HCT116 (cell line): ENCODE data around the gene CISH. TPM values are rescaled to one million over a fixed set of nuclear protein-coding genes. Genes with fewer than 3 reads are reported as not detected.

Experiments
- ATAC-seq: fragments of 200-7000 bp; cut with Tn5 transposase; 2 replicates; pipeline ENCODE4 v1.9.1; 2020; ENCODE audit warnings: mild to moderate bottlenecking, moderate library complexity
- BruUV-seq: library from RNA; stranded (reverse); fragments of 400-500 nt; replicated peaks from 2 replicates; lab custom pipeline; 2021; lab: Mats Ljungman, UMichigan
- CTCF ChIA-PET: fragments of 300-600 bp; sonication (Branson Sonifier 250); formaldehyde crosslinking; loops from one replicate; lab custom pipeline; 2021; ENCODE audit warnings: antibody characterized with exemption; lab: Charles Lee
- POLR2A ChIA-PET: fragments of 300-600, 350-600 bp; sonication (Branson Sonifier 250); formaldehyde crosslinking; loops from one replicate; lab custom pipeline; 2021; ENCODE audit warnings: antibody characterized with exemption; lab: Charles Lee
- RAD21 ChIA-PET, 2 experiments: fragments of 300-600 bp; sonication (Branson Sonifier 250); formaldehyde crosslinking; loops; one replicate each; lab custom pipeline; 2023; ENCODE audit warnings: low total read pairs in 2 of 2; ENCODE audit not compliant: uncharacterized antibody in 2 of 2, unreplicated experiment in 2 of 2, low non-redundant PET in 1 of 2; lab: Charles Lee
- DNase-seq: peaks from one replicate; pipeline ENCODE4 v3.0.0-alpha.2; 2010; ENCODE audit warnings: low read depth, low spot score
- H2AFZ ChIP-seq: fragments of 200-600 bp; shearing (Covaris generic), sonication (generic); 2 replicates; pipeline ENCODE4 v1.6.1; 2017; ENCODE audit warnings: low read depth, mixed run types, mixed read lengths, antibody characterized with exemption, low read length; ENCODE audit not compliant: poor library complexity, severe bottlenecking
- H3K27ac ChIP-seq: 2 replicates; pipeline ENCODE4 v1.5.1; 2012; ENCODE audit warnings: low read depth, low read length
- H3K27me3 ChIP-seq: fragments of 200-600 bp; sonication (generic); 2 replicates; pipeline ENCODE4 v1.6.1; 2016; ENCODE audit warnings: mixed run types, low read length, mixed read lengths; ENCODE audit not compliant: insufficient read depth
- H3K36me3 ChIP-seq, 2 experiments: fragments of 200-500 bp in 1 of 2; fragments of 200-600 bp in 1 of 2; sonication (Bioruptor generic) in 1 of 2; sonication (generic) in 1 of 2; 2 replicates each; pipeline versions ENCODE4 v1.5.1 to v1.6.1; 2014 to 2016; ENCODE audit warnings: low read length in 2 of 2, inconsistent platforms in 1 of 2, mixed read lengths in 1 of 2, mixed run types in 1 of 2; ENCODE audit not compliant: insufficient read depth in 2 of 2, control insufficient read depth in 1 of 2
- H3K4me1 ChIP-seq, 2 experiments: fragments of 200-600 bp in 1 of 2; sonication (generic) in 1 of 2; 2 replicates each; pipeline versions ENCODE4 v1.5.1 to v1.6.1; 2012 to 2017; ENCODE audit warnings: low read length in 2 of 2, inconsistent platforms in 1 of 2, mild to moderate bottlenecking in 1 of 2, mixed read lengths in 1 of 2, mixed run types in 1 of 2, moderate library complexity in 1 of 2; ENCODE audit not compliant: insufficient read depth in 2 of 2, control insufficient read depth in 1 of 2
- H3K4me2 ChIP-seq: fragments of 200-600 bp; sonication (generic); 2 replicates; pipeline ENCODE4 v1.6.1; 2017; ENCODE audit warnings: mixed run types, low read length, mixed read lengths
- H3K4me3 ChIP-seq, 2 experiments: fragments of 200-600 bp in 1 of 2; sonication (generic) in 1 of 2; replicated peaks in 1 of 2; 2 replicates each; pipeline ENCODE4 v1.5.1; 2011 to 2016; ENCODE audit warnings: low read length in 2 of 2, control low read depth in 1 of 2, low read depth in 1 of 2, mild to moderate bottlenecking in 1 of 2, mixed read lengths in 1 of 2, mixed run types in 1 of 2
- H3K79me2 ChIP-seq: fragments of 200-600 bp; sonication (generic); 2 replicates; pipeline ENCODE4 v1.6.1; 2017; ENCODE audit warnings: mild to moderate bottlenecking, mixed run types, low read length, moderate library complexity, mixed read lengths; ENCODE audit not compliant: insufficient read depth
- H3K9ac ChIP-seq: fragments of 200-600 bp; sonication (generic); 2 replicates; pipeline ENCODE4 v1.6.1; 2016; ENCODE audit warnings: low read length, mixed read lengths
- H3K9me2 ChIP-seq: fragments of 200-600 bp; sonication (generic), shearing (Covaris generic); 2 replicates; pipeline ENCODE4 v1.6.1; 2017; ENCODE audit warnings: mixed run types, mild to moderate bottlenecking, moderate library complexity; ENCODE audit not compliant: insufficient read depth
- H3K9me3 ChIP-seq, 2 experiments: fragments of 200-500 bp in 1 of 2; fragments of 200-600 bp in 1 of 2; sonication (Bioruptor generic) in 1 of 2; sonication (generic) in 1 of 2; 2 replicates each; pipeline ENCODE4 v1.6.1; 2014 to 2017; ENCODE audit warnings: low read length in 2 of 2, mixed read lengths in 2 of 2, inconsistent platforms in 1 of 2, low read depth in 1 of 2, mild to moderate bottlenecking in 1 of 2, mixed run types in 1 of 2, moderate library complexity in 1 of 2; ENCODE audit not compliant: control insufficient read depth in 1 of 2, insufficient read depth in 1 of 2
- H4K20me1 ChIP-seq: fragments of 200-600 bp; sonication (generic), shearing (Covaris generic); 2 replicates; pipeline ENCODE4 v1.6.1; 2017; ENCODE audit warnings: mixed run types, mild to moderate bottlenecking, moderate library complexity; ENCODE audit not compliant: insufficient read depth
- CBX3 ChIP-seq: IDR thresholded peaks from 2 replicates; pipeline ENCODE4 v1.6.1; 2012; ENCODE audit warnings: low read depth
- CEBPB ChIP-seq: IDR thresholded peaks from 2 replicates; pipeline ENCODE4 v1.6.1; 2012; ENCODE audit warnings: low read depth
- EGR1 ChIP-seq: IDR thresholded peaks from 2 replicates; pipeline ENCODE4 v1.6.1; 2012; ENCODE audit warnings: low read depth
- ELF1 ChIP-seq: IDR thresholded peaks from 2 replicates; pipeline ENCODE4 v1.6.1; 2012; ENCODE audit warnings: low read depth, borderline replicate concordance
- EZH2 ChIP-seq: fragments of 200-600 bp; sonication (generic); IDR thresholded peaks from 2 replicates; pipeline ENCODE4 v1.6.1; 2017; ENCODE audit warnings: antibody characterized with exemption, mixed run types
- EZH2phosphoT487 ChIP-seq: fragments of 200-600 bp; IDR thresholded peaks from 2 replicates; pipeline ENCODE4 v1.6.1; 2018; ENCODE audit warnings: antibody characterized with exemption, borderline replicate concordance
- FOSL1 ChIP-seq: IDR thresholded peaks from 2 replicates; pipeline ENCODE4 v1.6.1; 2012; ENCODE audit warnings: low read depth
- JUND ChIP-seq: IDR thresholded peaks from 2 replicates; pipeline ENCODE4 v1.6.1; 2012
- POLR2AphosphoS5 ChIP-seq: IDR thresholded peaks from 2 replicates; pipeline ENCODE4 v1.6.1; 2011; ENCODE audit warnings: mild to moderate bottlenecking, low read depth, low read length, moderate library complexity
- RAD21 ChIP-seq: IDR thresholded peaks from 2 replicates; pipeline ENCODE4 v1.6.1; 2012; ENCODE audit warnings: low read depth, mild to moderate bottlenecking
- SIN3A ChIP-seq: IDR thresholded peaks from 2 replicates; pipeline ENCODE4 v1.6.1; 2012; ENCODE audit warnings: low read depth
- SP1 ChIP-seq: IDR thresholded peaks from 2 replicates; pipeline ENCODE4 v1.6.1; 2012; ENCODE audit warnings: low read depth
- TCF7L2 ChIP-seq: IDR thresholded peaks from 2 replicates; pipeline ENCODE4 v1.7.0; 2011; ENCODE audit warnings: borderline replicate concordance, inconsistent platforms; ENCODE audit not compliant: insufficient read depth, insufficient read length; ENCODE audit errors: extremely low read depth
- YY1 ChIP-seq: IDR thresholded peaks from 2 replicates; pipeline ENCODE4 v1.6.1; 2011; ENCODE audit warnings: low read length, low read depth, moderate library complexity, mild to moderate bottlenecking; ENCODE audit not compliant: insufficient replicate concordance; ENCODE audit errors: extremely low read depth
- ZFX ChIP-seq: fragments of 450-650 bp; IDR thresholded peaks from 2 replicates; pipeline ENCODE4 v1.6.1; 2017
- ZNF274 ChIP-seq: fragments of 200-500 bp; sonication (Bioruptor generic); IDR thresholded peaks from 2 replicates; pipeline ENCODE4 v1.6.1; 2014; ENCODE audit warnings: mild to moderate bottlenecking, low read depth, low read length, inconsistent platforms
- intact Hi-C: fragments of 100-400 bp; cut with micrococcal nuclease; formaldehyde crosslinking; loops from 2 replicates; pipeline ENCODE4 v1.10.0; 2022
- total RNA-seq: library from RNA; stranded (reverse); gene quantifications from one replicate; pipeline ENCODE4 v1.2.1, GENCODE V29; 2021; ENCODE audit not compliant: unreplicated experiment
- TF ChIP-seq, protein P1 (sequence below): IDR thresholded peaks from 2 replicates; pipeline ENCODE4 v1.6.1; 2012
- TF ChIP-seq, protein P2 (sequence below): IDR thresholded peaks from 2 replicates; pipeline ENCODE4 v1.6.1; 2011; ENCODE audit warnings: mild to moderate bottlenecking, low read length, moderate library complexity; ENCODE audit not compliant: insufficient replicate concordance; ENCODE audit errors: extremely low read depth
- TF ChIP-seq, protein P3 (sequence below), 3 experiments: fragments of 200-600 bp in 1 of 3; sonication (generic) in 1 of 3; IDR thresholded peaks in 2 of 3; conservative IDR thresholded peaks in 1 of 3; 2 replicates each; pipeline ENCODE4 v1.5.1; 2012 to 2017; ENCODE audit warnings: low read depth in 2 of 3, low read length in 2 of 3, antibody characterized with exemption in 1 of 3, borderline replicate concordance in 1 of 3, control low read depth in 1 of 3, mild to moderate bottlenecking in 1 of 3, mixed read lengths in 1 of 3, mixed run types in 1 of 3, moderate library complexity in 1 of 3; ENCODE audit not compliant: insufficient read depth in 1 of 3
- TF ChIP-seq, protein P4 (sequence below): IDR thresholded peaks from 2 replicates; pipeline ENCODE4 v1.6.1; 2012

CISH gene
- total RNA-seq, 1 experiment from 2014 or later: 4.5 TPM

DNA sequence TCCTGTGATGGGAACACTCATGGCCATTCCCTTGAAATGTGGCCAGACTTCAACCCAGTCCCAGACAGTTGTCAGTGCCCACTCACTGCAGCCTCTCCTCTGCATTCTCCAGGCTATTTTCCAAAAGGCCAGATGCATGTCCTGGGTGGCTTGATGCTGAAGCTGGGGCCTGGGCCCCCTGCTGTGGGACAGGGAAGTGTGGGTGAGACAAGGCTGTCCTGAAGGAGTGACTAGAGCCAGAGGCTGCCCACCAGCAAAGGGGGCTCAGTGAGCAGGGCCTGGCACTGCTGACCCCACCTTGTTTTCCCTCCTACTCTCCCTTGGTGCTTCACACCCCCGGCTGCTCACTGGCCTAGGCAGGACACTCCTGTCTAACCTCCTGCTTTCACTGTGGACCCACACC, 11.9 kb downstream of the CISH start:
- BruUV-seq: no TSS peak
- no peaks in the 10 kb centered on the region for H3K27me3 ChIP-seq
- H4K20me1 ChIP-seq: no peaks in the 10 kb centered on the region
- no peaks in the 10 kb centered on the region for H3K9me2 ChIP-seq
- peaks cover 37 to 40% of the 10 kb centered on the region in 2 experiments for H3K4me1 ChIP-seq
- TF ChIP-seq ZFX (no peak), ZNF274 (no peak), RAD21 (no peak), CEBPB (no peak), YY1 (no peak), FOSL1 (no peak), JUND (no peak), SP1 (no peak), ELF1 (no peak), POLR2AphosphoS5 (no peak), CBX3 (no peak), TCF7L2 (no peak), SIN3A (no peak), EZH2phosphoT487 (no peak), EGR1 (no peak), EZH2 (no peak)
- TF ChIP-seq, protein P1, sequence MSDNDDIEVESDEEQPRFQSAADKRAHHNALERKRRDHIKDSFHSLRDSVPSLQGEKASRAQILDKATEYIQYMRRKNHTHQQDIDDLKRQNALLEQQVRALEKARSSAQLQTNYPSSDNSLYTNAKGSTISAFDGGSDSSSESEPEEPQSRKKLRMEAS: no peak
- TF ChIP-seq, protein P2, sequence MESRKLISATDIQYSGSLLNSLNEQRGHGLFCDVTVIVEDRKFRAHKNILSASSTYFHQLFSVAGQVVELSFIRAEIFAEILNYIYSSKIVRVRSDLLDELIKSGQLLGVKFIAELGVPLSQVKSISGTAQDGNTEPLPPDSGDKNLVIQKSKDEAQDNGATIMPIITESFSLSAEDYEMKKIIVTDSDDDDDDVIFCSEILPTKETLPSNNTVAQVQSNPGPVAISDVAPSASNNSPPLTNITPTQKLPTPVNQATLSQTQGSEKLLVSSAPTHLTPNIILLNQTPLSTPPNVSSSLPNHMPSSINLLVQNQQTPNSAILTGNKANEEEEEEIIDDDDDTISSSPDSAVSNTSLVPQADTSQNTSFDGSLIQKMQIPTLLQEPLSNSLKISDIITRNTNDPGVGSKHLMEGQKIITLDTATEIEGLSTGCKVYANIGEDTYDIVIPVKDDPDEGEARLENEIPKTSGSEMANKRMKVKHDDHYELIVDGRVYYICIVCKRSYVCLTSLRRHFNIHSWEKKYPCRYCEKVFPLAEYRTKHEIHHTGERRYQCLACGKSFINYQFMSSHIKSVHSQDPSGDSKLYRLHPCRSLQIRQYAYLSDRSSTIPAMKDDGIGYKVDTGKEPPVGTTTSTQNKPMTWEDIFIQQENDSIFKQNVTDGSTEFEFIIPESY: no peak
- TF ChIP-seq, protein P3, sequence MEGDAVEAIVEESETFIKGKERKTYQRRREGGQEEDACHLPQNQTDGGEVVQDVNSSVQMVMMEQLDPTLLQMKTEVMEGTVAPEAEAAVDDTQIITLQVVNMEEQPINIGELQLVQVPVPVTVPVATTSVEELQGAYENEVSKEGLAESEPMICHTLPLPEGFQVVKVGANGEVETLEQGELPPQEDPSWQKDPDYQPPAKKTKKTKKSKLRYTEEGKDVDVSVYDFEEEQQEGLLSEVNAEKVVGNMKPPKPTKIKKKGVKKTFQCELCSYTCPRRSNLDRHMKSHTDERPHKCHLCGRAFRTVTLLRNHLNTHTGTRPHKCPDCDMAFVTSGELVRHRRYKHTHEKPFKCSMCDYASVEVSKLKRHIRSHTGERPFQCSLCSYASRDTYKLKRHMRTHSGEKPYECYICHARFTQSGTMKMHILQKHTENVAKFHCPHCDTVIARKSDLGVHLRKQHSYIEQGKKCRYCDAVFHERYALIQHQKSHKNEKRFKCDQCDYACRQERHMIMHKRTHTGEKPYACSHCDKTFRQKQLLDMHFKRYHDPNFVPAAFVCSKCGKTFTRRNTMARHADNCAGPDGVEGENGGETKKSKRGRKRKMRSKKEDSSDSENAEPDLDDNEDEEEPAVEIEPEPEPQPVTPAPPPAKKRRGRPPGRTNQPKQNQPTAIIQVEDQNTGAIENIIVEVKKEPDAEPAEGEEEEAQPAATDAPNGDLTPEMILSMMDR (IDR thresholded peaks at IDR 0.05 in 2 of 3, conservative IDR thresholded peaks at IDR 0.05 in 1 of 3; ENCODE audit: borderline replicate concordance in 1 of 3, insufficient read depth in 1 of 3, low read depth in 2 of 3, low read length in 2 of 3): no peak
- TF ChIP-seq, protein P4, sequence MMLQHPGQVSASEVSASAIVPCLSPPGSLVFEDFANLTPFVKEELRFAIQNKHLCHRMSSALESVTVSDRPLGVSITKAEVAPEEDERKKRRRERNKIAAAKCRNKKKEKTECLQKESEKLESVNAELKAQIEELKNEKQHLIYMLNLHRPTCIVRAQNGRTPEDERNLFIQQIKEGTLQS: no peak
- no peaks in the 10 kb centered on the region for H3K9me3 ChIP-seq
- H3K9ac ChIP-seq: no peak overlapping the region
- ChIA-PET RAD21 (interaction anchor here in 1 of 2 experiments (1.0 kb wide), 1 partner anchor 31 kb away, joined by 3 read pairs; the partner anchor contains the start of gene HEMK1), POLR2A (no interaction called here), CTCF (no interaction called here)
- H3K4me3 ChIP-seq: no peak overlapping the region
- ATAC-seq: no peak
- H2AFZ ChIP-seq: no peak overlapping the region
- intact Hi-C loops: no loop called here
- H3K79me2 ChIP-seq: no peaks in the 10 kb centered on the region
- DNase-seq: no peak
- H3K36me3 ChIP-seq: no peaks in the 10 kb centered on the region
- no peak overlapping the region for H3K27ac ChIP-seq
- 0 out of 2 replicates have a peak overlapping the region, but pooled peaks have one; percentile 78 for H3K4me2 ChIP-seq
